8988T (cell line): ENCODE results near the gene ZNF718.
A peak's percentile ranks its signal among the peaks of the same experiment; 100 is the strongest.
"Not testable (repeated sequence)": the region's sequence is repeated elsewhere in the genome, so short reads cannot be mapped to it uniquely, and the experiment has no call there.

ENCODE experiments used
- DNase-seq: peaks from one replicate; pipeline ENCODE4 v3.0.0; 2011

ZNF718 gene

DNA sequence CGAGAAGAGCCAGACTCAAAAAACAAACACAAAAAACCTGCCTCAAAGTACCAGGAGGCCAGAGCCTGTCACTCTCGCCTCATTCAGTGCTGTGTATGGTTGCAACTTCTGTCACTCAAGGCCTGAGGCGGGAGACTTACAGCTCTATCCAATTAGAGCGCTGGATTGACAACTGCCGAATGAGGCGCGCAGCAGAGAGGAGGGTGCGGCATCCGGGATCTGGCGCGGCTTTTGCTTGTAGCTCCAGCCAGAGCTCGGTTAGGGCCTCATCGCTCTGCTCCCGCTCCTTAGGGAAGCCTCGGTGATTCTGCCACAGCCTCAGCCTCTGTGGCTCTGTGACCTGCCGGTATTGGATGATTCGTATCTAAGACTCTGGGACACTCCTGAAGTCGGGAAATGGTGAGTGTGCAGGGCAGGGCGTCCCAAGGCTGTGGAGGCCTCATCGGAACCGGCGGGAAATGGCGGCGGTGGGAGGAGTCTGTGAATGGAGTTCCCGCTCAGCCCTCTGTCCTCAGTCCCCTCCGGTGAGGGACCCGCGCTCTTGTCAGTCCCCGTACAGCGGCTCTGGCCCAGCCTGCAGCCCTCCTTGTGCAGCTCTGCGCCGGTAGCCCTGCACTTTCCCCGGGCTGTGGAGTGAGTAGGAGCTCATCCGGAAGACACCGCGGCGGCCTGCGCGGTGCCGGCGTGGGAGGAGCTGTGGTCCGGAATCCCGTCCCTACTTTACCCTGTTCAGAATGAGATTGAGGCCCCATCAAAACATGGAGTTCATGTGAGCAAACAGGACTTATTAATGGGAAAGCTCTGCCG, at the start of gene ZNF718:
Gene ZNF718, plus strand, starts transcription at position 227 of the 807 bp plus-strand sequence. Its CDS starts 170 bp downstream, at position 397.
- peak; percentile 70 for DNase-seq

DNA sequence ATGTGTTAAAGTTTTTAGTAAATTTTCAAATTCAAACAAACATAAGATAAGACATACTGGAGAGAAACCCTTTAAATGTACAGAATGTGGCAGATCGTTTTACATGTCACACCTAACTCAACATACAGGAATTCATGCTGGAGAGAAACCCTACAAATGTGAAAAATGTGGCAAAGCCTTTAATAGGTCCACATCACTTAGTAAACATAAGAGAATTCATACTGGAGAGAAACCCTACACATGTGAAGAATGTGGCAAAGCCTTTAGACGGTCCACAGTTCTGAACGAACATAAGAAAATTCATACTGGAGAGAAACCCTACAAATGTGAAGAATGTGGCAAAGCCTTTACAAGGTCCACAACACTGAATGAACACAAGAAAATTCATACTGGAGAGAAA, 38.4 kb upstream of the ZNF718 start:
- no peak for DNase-seq

DNA sequence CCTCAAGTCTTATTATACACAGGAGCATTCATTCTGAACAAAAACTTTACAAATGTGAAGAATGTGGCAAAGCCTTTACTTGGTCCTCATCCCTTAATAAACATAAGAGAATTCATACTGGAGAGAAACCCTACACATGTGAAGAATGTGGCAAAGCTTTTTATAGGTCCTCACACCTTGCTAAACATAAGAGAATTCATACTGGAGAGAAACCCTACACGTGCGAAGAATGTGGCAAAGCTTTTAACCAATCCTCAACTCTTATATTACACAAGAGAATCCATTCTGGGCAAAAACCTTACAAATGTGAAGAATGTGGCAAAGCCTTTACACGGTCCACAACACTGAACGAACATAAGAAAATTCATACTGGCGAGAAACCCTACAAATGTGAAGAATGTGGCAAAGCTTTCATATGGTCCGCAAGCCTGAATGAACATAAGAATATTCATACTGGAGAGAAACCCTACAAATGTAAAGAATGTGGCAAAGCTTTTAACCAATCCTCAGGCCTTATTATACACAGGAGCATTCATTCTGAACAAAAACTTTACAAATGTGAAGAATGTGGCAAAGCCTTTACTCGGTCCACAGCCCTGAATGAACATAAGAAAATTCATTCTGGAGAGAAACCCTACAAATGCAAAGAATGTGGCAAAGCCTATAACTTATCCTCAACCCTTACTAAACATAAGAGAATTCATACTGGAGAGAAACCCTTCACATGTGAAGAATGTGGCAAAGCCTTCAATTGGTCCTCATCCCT, 37.6 kb upstream of the ZNF718 start:
- not testable (repeated sequence) for DNase-seq

DNA sequence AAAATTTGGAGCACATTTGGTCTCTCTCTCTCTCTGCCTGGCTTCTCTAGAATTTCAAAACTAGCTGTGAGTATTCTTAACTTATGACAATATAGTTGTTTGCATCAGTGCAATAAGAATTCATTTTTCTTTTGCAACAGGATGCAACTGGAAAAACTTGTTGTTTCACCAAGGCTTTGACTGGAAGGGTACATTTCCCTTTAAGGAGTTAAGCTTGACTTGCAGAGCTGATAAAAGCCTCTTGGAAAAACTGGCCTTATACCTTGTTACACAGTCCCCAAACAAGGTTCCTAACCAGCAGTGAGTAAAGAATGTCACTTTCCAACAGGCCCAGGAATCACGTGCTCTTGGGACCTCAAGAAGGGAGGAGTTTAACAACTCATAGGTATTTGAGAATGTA, 25.9 kb upstream of the ZNF718 start:
- DNase-seq = no peak

DNA sequence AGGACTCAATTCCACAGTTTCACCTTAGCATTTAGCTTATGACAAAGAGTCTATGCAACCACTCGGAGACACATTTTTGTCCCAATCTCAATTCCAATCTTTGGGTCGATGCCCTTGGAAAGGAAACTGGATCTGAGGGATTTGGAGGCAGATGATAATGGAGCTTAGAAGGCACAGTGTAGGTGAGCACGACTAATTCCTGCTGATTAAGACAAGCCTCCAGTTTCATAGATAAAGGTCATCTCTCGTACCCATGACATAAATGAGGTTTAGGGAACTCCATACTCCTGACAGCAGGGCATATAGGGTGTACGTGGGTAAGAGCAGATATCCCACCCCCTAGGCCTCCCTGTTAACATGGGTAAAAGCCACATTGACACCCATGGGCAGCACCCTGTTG, 24.4 kb upstream of the ZNF718 start:
- DNase-seq = no peak

DNA sequence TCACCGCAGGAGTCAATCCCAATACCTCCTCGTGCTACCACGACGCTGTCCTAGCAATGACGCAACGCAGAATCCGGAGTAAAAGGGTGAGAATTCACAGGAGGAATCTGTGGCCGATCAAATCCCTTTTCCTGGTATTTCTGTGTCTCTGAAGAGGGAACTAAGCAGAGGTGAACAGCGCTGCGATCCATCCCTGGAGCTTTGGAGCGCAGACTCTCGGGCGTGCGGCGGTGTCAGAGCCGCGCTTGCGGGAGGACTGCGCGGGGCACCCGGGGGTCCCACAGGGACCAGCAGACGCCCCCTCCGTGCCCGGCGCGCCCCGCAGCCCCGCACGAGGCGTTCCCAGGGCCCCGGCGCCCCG, 17.2 kb upstream of the ZNF718 start:
- no peak for DNase-seq

DNA sequence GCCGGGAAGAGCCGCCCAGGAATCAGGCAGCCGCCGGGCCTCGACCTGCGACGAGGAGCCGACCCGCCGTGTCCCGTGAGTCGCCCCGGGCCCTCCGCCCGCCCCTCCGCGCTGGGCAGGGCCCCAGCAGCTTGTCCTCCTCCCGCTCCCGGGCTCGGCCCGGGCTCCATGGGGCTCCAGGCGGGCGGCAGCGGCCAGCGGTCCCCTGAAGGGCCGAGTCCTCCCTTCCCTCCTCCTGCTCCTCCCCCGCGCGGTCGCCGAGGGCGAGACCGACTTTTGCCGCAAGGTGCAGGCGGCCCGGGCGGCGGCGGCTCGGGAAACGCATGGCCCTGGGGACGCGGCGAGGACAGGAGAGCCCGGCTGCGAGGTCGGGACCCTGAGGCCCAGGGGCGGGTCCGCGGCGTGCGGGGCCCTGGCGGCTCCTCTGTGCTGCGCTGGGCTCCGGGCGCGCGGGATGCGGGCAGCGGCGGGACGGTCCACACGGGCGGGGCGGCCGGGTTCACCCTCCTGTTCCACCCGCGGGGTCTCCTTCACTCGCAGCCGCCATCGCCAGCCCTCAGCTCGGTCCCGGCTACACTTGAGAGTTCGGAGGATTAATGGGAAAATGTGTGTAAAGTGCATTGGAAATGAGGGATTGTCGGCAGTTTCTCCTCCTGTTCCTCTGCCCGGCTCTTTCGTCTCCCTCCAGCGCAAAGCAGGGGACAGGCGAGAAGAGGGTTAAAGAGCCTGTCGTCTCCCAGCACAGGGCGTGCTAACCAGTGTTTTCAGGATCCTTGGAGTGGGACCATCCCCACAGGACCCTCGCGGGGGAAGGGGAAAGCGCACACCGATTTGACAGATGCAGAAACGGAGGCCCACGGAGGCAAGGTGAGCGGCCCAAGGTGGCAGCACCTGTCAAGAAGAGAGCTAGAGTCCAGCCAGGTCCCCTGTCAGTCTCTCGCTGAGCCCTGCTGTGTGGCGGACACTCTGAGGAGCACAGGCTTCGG, 16.6 kb upstream of the ZNF718 start:
- no peak for DNase-seq

DNA sequence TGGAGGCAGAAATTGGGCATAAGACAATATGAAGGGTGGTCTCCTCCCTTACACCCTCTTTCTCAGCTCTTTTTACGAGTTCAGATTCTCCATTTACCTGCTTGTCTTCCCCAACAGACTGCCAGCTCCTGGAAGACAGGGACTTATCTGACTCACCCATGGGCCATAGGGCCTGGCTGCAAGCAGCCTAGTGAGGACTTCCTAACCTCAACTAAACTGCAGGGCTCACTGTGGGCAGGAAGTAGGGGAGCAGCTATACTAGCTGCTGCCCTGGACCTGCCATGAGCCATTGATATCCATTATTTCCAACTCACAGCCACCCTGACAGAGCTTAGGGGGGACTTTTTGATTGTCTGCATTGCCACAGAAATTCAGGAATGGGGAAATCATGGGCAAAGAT, 11.5 kb upstream of the ZNF718 start:
- no peak for DNase-seq

DNA sequence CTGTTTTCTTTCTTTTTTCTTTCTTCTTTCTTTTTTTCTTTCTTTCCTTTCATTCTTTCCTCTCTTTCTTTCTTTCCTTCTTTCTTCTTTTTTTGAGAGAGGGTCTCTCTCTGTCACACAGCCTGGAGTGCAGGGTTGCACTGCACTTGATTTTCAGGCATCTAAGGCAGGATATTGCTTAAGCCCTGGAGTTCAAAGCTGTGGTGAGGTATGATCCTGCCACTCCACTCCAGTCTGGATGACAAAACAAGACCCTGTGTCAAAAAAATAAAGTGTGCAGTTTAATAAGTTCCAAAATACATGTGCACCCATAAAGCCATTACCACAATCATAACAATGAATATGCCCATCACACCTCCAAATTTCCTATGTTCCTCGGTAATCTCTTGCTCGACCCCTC, 10.6 kb upstream of the ZNF718 start:
- DNase-seq = no peak

DNA sequence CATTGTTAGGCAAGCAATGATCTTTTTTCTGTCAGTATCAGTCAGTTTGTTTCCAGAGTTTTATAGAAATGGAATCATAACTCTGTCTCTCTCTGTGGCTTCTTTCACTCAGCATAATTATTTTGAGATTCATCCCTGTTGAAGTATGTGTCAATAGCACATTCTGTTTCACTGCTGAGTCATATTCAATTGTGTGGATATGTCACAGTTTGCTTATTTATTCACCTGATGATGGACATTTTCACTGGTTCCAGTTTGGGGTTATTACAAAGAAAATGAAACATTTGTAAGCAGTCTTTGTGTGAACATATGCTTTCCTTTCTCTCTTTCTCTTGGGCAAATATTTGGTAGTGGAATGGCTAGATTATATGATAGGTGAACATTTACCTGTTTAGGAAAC, 10.2 kb upstream of the ZNF718 start:
- no peak for DNase-seq

DNA sequence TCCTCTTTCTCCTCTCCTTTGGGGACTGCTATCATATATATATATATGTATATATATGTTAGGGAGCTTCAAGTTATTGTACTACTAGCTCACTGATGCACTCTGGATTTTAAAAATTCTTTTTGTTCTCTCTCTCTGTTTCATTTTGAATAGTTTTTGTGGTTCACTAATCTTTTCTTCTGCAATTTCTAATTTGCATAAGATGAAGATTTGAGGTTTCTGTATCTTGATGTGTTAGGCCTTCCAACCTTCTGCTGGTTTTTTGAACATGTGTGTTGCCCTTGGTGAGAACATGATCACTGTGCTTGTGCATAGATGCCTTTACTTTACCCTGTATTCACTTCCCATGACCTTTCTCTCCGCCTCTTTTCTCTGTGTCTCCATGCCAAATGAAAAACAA, 7.8 kb upstream of the ZNF718 start:
- no peak for DNase-seq

DNA sequence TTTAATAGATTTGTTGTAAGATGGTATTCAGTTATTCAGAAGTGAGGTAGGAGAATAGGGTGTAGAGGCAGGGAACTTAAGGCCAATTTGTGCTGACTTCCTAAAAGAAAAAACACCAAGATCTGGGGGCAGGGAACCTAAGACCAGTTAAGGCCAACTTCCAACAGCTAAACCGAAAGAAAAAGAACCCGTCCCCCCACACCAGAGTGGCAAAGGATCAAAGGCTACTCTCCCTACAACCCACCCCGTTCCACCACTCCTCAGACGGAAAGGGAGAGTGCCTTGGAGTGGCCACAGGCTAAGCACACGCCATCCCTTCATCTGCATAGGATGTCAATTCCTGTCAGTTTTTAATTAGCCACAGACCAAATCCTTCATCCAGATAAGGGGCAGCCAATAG, 3.7 kb upstream of the ZNF718 start:
- DNase-seq = no peak

DNA sequence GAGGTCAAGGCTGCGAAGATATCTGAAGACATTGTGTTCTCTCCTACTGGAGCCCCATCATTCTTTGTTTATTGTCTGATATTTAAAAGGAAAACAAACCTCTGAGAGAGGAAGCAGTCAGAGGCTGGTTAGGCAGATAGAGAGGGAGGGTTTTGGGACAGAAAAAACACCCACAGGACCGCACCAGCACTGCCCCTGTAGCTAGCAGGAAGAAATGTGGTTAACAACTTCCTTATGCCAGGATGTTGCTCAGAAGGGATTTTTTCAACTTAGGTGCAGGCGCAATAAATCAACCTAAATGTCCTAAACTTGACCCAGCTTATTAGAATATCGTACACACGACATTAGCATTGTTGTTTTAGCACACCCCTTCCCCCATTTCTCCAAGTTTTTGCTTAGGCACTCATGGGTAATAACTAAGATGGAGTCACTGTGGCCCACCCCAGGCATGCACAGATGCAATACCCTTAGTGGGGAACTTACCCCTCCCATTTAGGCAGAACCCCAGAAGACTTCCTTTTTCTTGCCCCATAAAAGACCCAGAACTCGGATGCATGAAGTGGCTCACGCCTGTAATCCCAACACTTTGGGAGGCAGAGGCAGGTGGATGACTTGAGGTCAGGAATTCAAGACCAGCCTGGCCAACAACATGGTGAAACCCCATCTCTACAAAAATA, 2.8 kb upstream of the ZNF718 start:
- no peak for DNase-seq

DNA sequence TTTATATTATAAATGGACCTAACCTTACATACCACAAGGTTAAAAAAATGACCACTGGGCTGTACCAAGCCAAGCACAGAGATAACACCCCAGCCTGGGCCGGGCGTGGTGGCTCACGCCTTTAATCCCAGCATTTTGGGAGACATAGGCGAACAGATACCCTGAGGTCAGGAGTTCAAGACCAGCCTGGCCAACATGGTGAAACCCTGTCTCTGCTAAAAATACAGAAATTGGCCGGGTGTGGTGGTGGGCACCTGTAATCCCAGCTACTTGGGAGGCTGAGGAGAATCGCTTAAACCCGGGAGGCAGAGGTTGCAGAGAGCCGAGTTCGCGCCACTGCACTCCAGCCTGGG, 403 bp upstream of the ZNF718 start:
- not testable (repeated sequence) for DNase-seq

DNA sequence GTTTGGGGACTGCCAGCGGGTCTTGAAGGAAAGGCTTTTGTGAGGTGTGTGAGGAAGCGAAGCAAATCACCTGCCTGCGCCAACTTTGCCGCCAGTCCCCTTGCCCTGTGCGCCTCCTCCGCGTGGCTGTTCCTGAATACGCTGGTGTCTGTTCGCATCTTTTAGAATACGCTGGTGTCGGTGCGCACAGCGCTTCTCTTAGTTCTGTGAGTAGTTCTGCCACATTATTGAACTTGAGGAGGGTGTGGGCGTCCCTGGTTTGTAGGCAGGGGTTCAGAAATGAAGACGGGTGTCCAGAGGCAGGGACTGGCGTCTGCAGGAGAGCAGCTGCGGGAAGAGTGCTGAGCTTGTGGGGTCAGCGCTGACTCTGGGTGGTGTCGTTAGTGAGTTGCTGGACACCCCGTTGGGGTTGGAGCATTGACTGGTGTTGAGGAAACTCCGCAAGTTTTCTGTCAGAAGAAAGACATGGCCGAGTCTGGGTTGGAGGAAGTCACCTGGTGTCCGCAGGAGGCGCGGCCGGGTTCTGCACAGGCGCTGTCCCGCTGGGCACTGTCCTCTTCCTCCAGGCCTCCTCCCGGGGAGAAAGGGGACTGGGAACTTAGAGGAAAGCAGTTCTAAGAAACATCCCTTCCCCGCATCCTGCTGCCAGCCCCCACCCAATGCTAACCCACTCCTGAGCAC, 930 bp downstream of the ZNF718 start:
- DNase-seq = no peak

DNA sequence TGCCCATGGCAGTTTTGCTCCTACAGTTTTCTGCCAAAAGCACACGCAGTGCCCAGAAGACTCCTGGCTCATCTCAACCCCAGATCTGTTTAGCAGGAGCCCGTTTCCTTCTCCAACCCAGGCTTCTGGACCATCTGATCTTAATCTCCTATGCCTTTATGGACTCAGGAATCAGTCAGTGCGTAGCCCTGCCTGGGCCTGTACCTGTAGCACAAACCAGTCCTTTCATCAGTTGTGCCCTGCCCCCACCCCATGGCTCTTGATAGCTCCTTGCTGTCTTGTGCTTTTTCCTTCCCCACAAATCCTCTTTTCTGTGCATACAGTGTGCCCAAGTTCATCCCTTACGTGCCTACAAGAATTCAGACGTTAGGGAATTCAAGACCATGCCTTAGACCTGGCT, 1.5 kb downstream of the ZNF718 start:
- DNase-seq = no peak

DNA sequence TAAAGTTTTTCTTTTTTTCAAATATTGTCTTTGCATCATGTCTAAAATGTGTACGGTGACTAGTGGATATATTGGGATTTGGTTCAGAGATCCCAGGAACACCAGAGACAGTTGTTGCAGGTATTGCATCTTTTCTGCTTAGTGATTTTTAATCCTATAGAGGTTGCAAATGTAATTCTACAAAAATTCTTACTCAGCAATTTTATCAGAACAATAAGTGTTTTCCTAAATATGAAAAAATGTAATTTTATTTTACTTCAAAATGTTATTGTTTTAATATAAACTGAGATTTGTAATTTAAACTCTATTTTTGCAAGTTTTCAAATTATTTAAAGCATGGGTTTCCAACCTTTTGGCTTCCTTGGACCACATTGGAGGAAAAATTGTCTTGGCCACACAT, 8.2 kb downstream of the ZNF718 start:
- DNase-seq = no peak

DNA sequence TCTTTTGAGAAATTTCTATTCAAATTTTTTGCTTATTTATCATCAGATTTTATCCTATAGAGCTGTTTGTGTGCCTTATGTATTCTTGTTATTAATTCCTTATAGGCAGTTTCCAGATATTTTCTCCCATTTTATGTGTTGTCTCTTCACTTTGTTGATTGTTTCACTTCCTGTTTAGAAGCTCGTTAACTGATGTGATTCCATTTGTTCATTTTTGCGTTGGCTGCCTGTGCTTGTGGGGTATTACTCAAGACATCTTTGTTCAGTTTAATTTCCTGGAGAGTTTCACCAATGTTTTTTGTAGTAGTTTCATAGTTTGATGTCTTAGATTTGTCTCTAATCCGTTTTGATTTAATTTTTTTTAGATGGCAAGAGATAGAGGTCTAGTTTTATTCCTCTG, 14.6 kb downstream of the ZNF718 start:
- DNase-seq = no peak

DNA sequence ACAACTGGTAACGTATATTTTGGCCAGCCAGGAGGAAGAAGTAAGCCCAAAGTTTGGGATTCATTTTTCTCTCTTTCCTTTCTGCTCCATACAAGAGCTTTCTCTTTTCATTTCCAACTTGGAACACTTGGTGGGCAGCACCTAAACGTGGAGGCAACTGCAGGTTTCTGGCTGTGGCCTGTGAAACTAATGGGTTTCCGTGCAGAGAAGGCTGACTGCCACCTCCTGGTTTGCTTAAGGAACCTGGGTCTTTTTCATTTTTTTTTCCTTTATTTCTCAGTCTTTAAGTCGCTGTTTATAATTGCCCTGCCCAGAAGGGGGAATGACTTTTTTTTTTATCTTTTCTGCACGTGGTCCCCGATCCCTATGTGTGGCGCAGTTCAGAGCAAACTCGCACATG, 15.4 kb downstream of the ZNF718 start:
- no peak for DNase-seq

DNA sequence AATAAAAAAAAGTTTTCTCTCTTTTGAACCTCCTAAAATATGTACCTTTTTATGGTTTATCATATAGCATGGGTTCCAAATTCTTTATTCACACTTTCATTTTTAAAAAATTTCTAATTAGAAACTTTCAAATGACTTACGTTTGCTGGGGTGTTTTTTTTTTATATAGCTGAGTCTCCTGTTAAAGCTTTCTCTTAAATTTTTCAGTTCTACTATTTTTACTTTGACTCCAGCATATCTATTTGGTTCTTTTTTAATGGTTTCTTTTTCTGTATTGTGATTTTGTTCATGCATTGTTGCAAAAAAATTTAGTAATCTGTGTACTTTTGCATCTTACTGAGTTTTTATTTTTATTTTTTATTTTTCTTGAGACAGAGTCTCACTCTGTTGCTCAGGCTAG, 22.3 kb downstream of the ZNF718 start:
- no peak for DNase-seq

DNA sequence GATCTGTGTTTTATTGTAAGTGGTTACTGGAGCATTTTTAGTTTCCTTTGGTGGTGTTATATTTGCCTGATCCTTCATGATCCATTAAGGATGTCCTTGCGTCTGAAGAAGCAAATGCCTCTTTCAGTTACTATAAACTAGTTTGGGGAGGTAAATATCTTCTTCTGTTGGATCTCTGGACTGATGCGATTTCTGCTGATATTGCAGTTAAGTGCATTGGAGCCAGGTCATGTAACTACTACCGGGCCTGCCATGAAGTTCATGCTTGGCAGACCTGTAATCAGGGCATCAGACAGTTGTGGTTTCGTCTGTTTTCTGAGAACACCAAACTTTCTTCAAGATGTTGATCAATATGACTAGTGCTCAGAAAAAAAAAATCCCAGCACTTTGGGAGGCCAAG, 22.9 kb downstream of the ZNF718 start:
- no peak for DNase-seq
